Superior temporal gyrus (tissue), 1 donor: ENCODE measurements around the gene HPCAL1.
A peak's percentile ranks its signal among the peaks of the same experiment; 100 is the strongest.
"Not testable (repeated sequence)": the region's sequence is repeated elsewhere in the genome, so short reads cannot be mapped to it uniquely, and the experiment has no call there.

Experiments
- DNase-seq: peaks from one replicate; pipeline ENCODE4 v3.0.0-alpha.2; 2016; ENCODE audit errors: extremely low spot score

HPCAL1 gene

DNA sequence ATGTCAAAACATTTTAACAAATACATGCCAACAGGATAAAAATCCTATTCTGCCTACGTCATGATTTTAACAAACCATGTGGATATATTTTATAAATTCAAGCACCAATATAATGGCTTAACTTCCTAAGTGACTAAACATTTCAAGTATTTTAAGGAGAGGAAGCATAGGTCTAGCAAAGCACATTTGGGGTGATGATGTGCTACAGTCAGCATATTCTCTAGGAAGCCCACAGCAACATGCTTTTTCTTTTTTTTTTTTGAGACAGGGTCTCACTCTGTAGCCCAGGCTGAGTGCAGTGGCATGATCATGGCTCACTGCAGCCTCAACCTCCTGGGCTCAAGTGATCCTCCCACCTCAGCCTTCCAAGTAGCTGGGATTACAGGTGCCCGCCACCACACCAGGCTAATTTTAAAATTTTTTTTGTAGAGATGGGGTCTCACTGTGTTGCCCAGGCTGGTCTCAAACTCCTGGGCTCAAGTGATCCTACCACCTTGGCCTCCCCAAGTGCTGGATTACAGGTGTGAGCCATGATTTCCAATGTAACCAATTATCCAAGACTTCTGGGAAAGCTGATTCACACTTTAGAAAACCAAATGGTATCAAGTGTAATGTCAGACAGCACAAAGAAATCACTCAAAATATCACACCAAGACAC lies 139.9 kb downstream of the HPCAL1 start:
- not testable (repeated sequence) for DNase-seq

DNA sequence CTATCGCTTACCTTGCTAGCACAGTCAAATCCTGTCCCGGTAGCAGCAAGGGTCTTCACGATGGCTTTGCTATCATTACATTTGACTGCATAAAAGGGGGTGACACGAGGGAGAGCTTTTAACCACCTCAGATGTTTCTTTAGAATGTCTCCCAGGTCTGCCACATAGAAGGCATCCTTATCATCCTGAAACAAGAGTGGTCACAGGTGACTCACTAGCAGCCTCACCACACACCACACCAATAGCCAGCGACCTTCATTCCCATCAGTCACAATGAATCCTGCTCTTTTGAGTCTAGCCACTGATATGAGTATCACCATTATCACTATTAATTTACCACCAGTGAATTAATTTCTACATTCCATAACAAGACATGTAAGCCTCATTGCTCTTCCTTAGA lies 141.8 kb downstream of the HPCAL1 start:
- no peak for DNase-seq

- peak; percentile 15 for DNase-seq
Measured at GRCh38 chr2:10446631-10447030, 143.9 kb downstream of the HPCAL1 start.

GRCh38 chr2:10447300-10447894 lies 144.7 kb downstream of the HPCAL1 start:
- peak; percentile 50 for DNase-seq

DNA sequence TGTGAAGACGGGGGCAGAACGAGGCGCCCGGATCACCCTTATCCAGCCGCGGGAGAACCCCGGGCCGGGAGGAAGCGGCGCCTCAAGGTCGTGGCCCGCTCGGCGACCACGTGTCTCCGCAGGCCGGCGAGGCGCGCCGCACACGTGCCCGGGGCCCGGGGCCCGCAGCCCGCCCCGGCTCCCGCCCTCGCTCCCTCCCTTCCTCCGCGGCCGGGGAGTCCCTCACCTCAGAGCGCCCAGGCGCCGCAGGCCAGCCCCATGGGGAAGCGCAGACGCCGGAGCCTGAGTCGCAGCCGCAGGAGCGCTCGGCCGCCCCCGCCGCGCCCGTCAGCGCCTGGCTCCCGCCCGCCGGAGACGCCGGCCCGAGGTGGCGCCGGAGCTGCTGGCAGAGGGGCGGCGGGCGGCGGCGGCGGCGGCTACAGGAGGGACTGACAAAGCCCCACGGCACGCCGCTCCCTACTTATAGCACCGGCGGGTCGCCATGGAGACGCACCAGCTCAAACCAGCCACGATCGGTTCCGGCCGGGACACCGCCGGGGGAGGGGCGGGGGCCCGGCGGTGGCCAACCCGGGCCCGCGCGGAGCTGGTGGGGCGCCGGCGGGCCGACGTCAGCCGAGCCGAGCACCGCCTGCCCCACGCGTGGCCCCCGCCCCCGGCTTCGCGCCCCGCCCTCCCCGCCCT lies 145.3 kb downstream of the HPCAL1 start, which contains the start of gene ODC1:
ODC1 (minus strand) TSS at position 433 of the 681 bp plus-strand sequence. CDS start 3,295 bp downstream, outside the sequence.
- DNase-seq: peak; percentile 84

- peak; percentile 36 for DNase-seq
Measured at GRCh38 chr2:10448576-10449485, 146.1 kb downstream of the HPCAL1 start.

DNA sequence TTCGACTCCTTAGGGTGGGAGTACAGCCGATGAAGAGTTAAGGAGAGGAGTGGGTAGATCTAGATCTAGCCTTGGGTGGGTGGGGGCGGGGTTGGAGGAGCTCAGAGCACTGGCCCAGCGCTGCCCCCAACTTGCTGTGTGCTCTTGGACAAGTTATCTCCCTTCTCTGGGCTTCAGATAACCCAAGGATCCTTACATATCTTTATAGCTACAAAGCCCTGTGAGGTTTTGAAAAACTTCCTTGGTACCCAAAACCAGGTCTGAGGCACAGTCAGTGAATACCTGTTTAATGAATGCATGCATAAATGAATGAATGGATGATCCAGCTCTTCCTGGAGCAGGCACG lies 146.8 kb downstream of the HPCAL1 start:
- DNase-seq: no peak

DNA sequence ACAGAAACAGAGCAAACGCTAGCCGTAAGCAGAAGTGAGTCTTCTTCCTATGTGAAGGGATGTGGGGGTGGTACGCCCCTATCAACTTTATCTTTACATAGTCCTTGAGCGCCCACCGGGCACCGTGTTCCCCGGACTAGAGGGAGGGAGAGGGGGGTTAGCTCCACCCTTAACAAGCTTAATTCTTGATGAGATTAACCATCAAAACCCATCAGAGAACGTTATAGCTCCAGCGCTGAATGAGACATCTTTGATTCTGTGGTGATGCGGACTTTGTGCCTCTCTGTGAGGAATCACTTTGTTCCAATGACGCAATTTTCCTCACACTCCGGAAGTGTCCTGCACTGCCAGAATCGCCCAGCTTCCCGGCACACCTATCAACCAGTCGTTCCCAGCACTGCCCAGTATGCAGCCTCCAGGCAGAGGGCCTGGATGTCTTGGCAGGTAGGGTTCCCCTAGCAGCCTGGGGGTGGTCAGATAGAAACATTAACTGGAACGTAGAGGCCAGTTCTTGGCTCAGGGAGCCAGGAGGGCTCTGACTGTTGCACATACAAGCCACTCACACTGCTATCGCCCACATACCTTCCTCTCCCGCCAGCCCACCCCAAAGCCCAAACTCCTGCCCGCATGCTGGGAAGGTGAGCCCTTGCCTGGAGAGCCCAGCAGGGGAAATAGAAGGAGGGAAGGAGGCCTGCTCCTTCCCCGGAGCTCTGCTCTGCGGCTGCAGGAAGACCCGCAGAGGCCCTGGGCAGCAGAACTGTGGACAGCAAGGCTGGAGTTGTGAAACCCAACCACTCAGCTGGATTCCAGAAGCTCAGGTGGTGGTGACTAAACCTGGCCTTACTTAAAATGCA lies 147.4 kb downstream of the HPCAL1 start:
- no peak for DNase-seq

DNA sequence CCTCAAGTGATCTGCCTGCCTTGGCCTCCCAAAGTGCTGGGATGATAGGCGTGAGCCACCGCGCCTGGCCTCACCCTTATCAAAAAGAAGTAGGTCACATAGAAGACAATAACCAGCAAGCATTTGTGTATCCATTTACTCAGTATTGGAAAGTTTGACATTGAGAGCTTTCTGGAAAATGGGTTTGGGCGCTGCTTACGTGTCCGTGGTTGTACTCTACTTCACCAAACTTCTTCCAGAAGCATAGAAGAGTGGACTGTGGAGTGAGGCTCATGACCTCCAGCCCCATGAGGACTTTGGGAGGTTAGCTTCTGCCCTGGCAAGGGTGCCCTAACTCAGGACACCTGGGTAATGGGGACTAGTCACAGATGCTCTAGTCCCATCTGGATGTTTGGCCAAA lies 149.1 kb downstream of the HPCAL1 start:
- DNase-seq: no peak

GRCh38 chr2:10452312-10452711 lies 149.6 kb downstream of the HPCAL1 start:
- no peak for DNase-seq

GRCh38 chr2:10452956-10453904 lies 150.5 kb downstream of the HPCAL1 start:
- no peak for DNase-seq

GRCh38 chr2:10453905-10454298 lies 151.2 kb downstream of the HPCAL1 start:
- no peak for DNase-seq

DNA sequence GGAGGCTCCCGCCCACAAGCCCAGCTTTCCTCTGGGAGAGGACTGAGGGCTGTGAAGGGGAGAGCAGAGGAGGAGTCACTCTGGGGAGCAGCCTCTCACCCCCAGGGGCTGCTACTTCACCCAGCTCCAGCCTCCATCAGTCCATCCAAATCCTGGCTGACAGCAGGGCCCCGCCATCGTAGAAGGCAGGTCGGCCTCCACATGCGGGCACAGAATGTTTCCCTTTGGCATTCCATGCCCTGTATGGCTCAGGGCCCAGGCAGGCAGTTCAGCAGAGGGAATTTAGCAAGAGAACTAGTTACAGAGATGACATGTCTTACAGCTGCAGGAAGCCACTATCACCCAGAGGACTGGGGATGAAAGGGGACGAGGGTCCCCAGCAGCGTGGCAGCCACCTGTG lies 151.8 kb downstream of the HPCAL1 start:
- DNase-seq: no peak

DNA sequence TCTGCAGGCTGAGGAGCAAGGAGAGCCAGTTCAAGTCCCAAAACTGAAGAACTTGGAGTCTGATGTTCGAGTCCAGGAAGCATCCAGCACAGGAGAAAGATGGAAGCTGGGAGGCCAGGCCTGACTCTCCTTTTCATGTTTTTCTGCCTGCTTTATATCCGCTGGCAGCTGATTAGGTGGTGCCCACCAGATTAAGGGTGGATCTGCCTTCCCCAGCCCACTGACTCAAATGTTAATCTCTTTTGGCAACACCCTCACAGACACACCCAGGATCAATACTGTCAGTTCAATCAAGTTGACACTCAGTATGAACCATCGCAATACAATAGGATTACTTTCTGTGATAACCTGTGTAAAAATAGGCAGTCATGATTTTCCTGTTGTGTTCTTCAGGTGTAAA lies 154.5 kb downstream of the HPCAL1 start:
- DNase-seq: not testable (repeated sequence)

GRCh38 chr2:10457846-10458598 lies 155.3 kb downstream of the HPCAL1 start:
- DNase-seq: no peak

DNA sequence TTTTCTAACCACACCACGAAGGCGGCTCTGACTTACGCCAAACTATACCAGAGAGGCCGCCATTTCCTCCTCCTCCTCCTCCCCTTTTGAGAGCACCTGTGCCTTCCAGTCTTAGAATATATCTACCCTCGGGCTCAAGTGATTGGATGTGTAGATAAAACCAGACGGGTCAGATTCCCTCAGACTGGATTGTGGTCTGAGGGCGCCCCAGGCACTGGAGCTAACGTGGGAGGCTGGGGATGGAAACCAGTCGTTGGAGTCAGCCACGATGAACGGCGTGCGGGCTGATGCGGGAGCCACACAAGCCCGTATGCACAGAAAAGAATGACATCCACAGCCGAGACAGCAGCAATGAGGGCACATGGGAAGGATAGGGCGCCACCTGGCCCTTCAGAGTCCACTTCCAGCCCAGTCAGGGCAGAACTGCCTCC lies 157.7 kb downstream of the HPCAL1 start:
- DNase-seq: no peak

DNA sequence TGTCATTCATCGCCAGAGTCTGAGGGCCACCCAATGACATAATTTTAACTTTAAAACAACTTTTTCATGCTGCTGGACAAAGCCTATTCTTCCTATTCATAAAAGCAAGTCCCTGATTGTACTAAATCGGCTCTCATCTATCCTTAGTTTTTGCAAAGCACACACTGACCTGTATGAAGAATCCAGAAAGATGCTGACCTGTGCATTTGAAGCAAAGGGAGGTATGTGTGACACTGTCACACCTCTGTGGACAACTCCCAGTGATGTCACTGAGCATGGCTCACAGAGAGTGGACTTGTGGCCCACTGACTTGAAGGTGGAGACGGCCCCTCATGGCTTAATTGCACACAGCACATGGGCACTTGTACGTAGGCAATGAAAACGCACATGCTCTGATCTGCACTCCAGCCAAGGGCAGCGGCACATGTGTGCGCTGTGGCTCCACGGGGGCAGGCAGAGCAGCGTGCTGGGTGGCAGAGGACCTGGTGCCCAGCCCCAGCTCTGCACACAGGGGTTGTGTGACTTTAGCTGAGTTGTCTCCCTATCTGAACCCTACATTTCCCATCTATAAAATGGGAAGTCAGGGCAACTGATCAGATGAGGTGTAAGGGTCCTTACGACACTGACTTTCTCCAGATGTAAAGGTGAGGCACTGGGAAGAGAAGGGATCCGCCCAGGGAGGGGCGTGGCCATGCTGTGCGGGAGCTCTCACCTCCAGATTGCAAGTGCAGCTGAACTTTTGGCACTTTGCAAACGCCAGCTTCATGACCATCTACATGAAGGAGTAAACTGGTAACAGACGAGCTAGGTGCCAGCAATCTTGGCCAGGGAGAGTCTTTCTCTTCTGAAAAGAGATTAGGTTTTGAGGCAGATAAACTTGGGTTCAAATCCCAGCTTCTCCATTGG lies 159.7 kb downstream of the HPCAL1 start:
- DNase-seq: no peak

DNA sequence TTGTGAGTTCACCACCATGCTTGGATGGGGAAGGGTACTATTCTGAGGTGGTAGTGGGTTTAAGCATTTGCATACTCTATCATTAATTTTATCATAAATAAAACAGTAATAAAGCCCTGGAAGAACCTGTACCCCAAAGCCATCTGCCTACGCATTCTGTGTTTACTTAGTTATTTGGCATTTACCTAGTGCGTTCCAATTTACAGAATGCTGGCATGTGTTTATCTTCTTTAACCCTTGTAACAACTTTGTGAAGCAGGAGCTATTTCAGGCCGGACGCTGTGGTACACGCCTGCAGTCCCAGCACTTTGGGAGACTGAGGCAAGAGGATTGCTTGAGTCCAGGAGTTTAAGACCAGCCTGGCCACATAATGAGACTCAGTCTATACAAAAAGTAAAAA lies 163.2 kb downstream of the HPCAL1 start:
- DNase-seq: no peak
